Epithelial cell of prostate (primary cell): ENCODE data around the gene SKIC2.
"Not testable (repeated sequence)": the region's sequence is repeated elsewhere in the genome, so short reads cannot be mapped to it uniquely, and the experiment has no call there.

Source experiments
- DNase-seq: peaks from one replicate; pipeline ENCODE4 v3.0.0-alpha.2; 2011; ENCODE audit warnings: low read depth, low spot score
- H3K27ac ChIP-seq: fragments of 450-650 bp; 2 replicates; pipeline ENCODE4 v1.5.1; 2017; ENCODE audit warnings: mild to moderate bottlenecking

SKIC2 gene

DNA sequence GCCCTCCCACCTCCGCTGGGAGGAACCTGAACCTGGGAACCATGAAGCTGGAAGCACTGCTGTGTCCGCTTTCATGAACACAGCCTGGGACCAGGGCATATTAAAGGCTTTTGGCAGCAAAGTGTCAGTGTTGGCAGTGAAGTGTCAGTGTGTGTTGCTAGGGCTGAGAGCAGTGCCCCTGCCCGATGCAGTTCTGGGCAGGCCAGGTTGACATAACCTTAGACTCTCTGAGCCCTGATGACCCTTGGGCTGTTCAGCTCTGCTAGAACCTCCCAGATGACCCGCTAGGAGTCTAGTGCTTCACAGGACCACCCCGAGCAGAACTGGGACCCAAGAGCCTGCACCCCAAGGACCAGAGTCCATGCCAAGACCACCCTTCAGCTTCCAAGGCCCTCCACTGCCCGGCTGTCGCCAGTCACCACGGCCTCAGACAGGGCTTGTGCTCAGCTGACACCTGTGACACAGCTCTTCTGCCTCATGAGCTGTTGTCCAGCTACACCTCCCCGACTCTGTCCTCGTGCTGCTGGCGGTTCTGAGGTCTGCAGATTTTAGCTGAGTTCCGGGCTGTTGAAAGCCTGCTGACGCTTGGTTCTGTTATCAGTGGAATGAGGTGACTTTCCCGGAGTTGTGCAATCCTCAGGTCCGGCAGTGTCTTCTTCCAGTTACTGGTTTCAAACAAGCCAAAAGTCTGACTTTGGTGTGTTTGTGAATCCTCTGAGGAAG lies 43.7 kb downstream of the SKIC2 start:
- not testable (repeated sequence) for H3K27ac ChIP-seq, DNase-seq

DNA sequence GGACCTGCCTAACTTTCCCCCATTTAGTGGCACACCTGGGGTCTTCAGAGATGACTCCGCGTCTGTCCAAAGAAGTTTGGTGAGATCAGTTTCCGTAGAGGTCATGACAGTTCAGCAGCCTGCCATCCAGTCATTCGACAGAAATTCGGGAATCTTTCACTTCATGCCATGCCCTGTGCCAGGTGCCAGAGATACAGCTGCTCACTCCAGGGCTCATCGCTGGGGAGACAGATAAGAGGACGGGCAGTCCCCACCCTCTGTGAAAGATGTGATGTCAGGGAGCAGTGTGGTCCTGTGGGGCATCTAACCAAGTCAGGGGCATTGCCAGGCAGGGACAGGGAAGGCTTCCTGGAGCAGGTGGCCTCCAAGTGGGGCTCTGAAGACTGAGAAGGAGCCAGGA lies 44.3 kb downstream of the SKIC2 start:
- H3K27ac ChIP-seq = not testable (repeated sequence)

GRCh38 chr6:32004393-32004792 lies 45.4 kb downstream of the SKIC2 start:
- not testable (repeated sequence) for H3K27ac ChIP-seq, DNase-seq

More for the DNA sequence above, 44.3 kb downstream of the SKIC2 start:
- not testable (repeated sequence) for DNase-seq

DNA sequence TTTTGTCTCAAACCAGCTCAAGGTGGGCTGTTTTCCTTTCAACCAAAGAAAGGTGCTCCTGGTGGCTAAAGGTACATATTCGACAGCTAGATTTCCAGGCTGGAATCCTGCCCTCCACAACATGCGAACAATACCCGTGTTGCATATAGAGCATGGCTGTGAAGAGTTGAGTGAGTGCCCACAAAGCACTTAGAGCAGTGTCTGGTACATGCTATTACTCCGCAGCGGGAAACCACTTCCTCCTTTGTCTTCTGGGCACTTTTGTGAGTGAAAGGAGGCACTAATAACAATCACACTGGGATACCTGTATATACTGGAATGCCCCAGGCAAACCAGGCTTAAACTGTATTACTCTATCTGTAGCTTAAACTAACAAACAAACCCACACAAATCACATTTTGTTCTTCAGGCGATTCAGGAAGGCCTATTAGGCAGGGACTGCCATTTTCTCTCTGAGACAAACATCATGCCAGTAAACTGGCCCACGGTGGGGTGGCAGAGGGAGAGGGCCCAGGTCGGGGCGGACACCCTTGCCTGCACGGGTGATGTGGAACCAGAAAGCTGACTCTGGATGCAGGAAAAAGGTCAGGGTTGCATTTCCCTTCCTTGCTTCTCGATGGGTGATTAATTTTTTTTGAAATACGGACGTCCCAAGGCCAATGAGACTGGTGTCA lies 46.0 kb downstream of the SKIC2 start:
- H3K27ac ChIP-seq, DNase-seq: not testable (repeated sequence)

- DNase-seq, H3K27ac ChIP-seq: not testable (repeated sequence)
Measured at GRCh38 chr6:32005538-32005880, 46.5 kb downstream of the SKIC2 start.

- not testable (repeated sequence) for H3K27ac ChIP-seq, DNase-seq
Measured at GRCh38 chr6:32005991-32006529, 47.1 kb downstream of the SKIC2 start.

DNA sequence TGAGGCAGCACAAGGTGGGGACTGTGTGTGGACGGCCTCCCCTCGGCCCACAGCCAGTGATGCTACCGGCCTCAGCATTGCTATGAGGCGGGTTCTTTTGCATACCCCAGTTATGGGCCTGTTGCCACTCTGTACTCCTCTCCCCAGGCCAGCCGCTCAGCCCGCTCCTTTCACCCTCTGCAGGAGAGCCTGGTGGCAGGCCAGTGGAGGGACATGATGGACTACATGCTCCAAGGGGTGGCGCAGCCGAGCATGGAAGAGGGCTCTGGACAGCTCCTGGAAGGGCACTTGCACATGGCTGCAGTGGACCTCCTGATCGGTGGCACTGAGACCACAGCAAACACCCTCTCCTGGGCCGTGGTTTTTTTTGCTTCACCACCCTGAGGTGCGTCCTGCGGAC lies 48.1 kb downstream of the SKIC2 start:
- H3K27ac ChIP-seq, DNase-seq: not testable (repeated sequence)

DNA sequence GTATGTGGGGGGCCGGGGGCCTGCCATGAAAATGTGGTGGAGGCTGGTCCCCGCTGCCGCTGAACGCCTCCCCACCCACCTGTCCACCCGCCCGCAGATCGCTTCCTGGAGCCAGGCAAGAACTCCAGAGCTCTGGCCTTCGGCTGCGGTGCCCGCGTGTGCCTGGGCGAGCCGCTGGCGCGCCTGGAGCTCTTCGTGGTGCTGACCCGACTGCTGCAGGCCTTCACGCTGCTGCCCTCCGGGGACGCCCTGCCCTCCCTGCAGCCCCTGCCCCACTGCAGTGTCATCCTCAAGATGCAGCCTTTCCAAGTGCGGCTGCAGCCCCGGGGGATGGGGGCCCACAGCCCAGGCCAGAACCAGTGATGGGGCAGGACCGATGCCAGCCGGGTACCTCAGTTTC lies 49.1 kb downstream of the SKIC2 start:
- not testable (repeated sequence) for H3K27ac ChIP-seq, DNase-seq

- not testable (repeated sequence) for H3K27ac ChIP-seq, DNase-seq
Measured at GRCh38 chr6:32008616-32009015, 49.6 kb downstream of the SKIC2 start.

DNA sequence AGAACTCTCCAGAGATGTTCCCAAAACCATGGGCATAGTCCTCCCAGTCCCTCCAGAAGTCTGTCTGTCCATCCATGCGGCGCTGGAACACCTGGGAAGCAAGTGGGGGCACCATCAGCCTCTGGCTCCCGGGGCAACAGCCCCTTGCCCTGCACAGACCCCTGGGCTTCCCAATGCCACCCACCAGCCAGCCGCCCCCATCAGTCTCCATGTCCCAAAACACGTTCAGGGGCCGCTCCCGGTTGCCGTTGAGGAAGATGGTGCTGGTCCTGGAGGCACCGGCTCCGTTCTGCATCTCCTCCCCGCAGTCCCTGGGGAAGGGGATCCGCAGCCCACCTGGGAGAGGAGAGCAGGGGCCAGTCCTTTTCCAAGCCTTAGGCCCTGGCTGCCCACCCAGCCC lies 50.6 kb downstream of the SKIC2 start:
- not testable (repeated sequence) for H3K27ac ChIP-seq, DNase-seq

GRCh38 chr6:32010856-32011530 lies 52.0 kb downstream of the SKIC2 start:
- not testable (repeated sequence) for DNase-seq

GRCh38 chr6:32012941-32013617 lies 54.1 kb downstream of the SKIC2 start:
- H3K27ac ChIP-seq, DNase-seq: not testable (repeated sequence)

More at GRCh38 chr6:32010856-32011530, 52.0 kb downstream of the SKIC2 start:
- H3K27ac ChIP-seq = not testable (repeated sequence)

DNA sequence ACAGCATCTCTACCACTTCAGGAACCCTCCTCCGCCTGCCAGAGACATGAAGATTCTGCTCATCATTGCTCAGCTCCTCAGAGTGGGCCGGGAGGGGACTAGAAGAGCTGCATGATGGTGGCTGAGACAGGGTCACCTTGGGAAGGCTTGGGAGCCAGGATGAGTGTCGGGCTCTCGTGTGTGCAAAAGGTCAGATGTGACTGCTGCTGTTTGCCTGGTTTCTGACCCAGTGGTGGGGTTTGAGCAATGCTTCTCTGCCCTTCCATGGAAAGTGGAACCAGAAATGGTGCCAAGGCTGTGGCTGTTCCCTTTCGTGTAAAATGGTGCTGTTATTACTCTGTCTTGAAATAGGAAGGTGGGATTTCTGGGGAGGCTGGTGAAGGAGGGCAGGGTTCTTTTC lies 54.8 kb downstream of the SKIC2 start:
- H3K27ac ChIP-seq, DNase-seq: not testable (repeated sequence)

DNA sequence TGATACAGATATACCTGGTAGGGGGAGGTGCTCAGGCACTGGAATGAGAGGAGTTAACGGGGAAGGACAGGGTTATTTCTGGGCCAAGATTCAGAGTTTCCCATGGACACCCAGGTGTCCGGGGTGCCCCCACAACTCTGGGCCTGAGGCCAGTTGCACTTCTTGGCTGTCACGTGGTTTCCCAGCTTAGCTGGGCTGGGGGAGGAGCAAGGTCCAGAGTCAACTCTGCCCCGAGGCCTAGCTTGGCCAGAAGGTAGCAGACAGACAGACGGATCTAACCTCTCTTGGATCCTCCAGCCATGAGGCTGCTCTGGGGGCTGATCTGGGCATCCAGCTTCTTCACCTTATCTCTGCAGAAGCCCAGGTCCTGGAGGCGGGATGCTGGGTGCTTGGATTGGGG lies 55.6 kb downstream of the SKIC2 start, which contains the start of gene C4B:
Gene C4B (plus strand): TSS at position 249 of the 400 bp plus-strand sequence. CDS start 51 bp downstream, at position 300.
- not testable (repeated sequence) for H3K27ac ChIP-seq, DNase-seq
